Measurements from ENCODE around the gene RAG2.

DNA sequence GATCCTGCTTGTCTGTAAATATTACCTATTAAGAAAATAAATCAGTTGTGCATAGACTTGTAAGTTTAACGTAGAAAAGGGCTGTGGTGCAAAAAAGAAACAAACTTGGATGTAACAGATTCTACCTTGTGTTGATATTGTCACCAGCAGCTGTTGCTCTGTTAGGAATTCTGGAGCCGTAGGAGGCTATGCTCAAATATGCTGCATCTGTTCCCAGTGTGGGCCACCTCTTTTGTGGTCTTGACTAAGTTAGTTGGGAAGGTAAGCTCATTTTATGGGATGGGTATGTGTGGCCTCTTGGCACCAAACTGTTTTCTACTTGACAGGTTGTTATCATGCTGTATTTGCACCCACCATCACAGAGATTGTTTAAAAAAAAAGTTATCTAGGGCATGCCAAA, 29.4 kb upstream of the RAG2 start:
- TF ChIP-seq, protein P1, sequence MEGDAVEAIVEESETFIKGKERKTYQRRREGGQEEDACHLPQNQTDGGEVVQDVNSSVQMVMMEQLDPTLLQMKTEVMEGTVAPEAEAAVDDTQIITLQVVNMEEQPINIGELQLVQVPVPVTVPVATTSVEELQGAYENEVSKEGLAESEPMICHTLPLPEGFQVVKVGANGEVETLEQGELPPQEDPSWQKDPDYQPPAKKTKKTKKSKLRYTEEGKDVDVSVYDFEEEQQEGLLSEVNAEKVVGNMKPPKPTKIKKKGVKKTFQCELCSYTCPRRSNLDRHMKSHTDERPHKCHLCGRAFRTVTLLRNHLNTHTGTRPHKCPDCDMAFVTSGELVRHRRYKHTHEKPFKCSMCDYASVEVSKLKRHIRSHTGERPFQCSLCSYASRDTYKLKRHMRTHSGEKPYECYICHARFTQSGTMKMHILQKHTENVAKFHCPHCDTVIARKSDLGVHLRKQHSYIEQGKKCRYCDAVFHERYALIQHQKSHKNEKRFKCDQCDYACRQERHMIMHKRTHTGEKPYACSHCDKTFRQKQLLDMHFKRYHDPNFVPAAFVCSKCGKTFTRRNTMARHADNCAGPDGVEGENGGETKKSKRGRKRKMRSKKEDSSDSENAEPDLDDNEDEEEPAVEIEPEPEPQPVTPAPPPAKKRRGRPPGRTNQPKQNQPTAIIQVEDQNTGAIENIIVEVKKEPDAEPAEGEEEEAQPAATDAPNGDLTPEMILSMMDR (conservative IDR thresholded peaks at IDR 0.05 in 1 of 2, IDR thresholded peaks at IDR 0.05 in 1 of 2; ENCODE audit: extremely low read depth in 1 of 2, insufficient read depth in 1 of 2, low read depth in 1 of 2, low read length in 2 of 2): no peak
- TF ChIP-seq EZH2 (IDR thresholded peaks at IDR 0.05; ENCODE audit: borderline replicate concordance, low read length): no peak

Data from mammary epithelial cell (primary cell).